ENCODE data around the gene ARMCX2. TPM values are rescaled to one million over a fixed set of nuclear protein-coding genes. Genes with fewer than 3 reads are reported as not detected.

The ARMCX2 gene
- total RNA-seq, 1 donor from 2014 or later = 116 TPM

DNA sequence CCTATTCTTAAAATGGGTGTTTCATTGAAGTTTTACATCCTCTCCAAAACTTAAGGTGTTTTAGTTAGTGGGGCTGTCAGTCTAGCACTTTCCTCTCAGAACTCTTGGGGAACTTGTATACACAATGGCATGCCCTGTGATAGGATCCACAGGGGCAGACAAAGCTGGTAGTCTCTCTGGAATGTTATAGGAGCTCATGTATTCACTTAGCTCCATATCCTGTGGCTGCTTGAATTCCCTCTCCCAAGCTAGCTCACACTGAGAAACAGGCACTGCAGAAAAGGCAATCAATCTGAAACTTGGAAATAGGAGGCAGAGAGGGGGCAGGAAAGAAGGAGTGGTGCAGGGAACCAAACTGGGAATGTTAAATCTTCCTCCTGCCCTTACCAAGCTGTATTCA lies 26.3 kb upstream of the ARMCX2 start:
- no peak overlapping the region for H3K4me3 Mint-ChIP-seq
- TF ChIP-seq, protein P1, sequence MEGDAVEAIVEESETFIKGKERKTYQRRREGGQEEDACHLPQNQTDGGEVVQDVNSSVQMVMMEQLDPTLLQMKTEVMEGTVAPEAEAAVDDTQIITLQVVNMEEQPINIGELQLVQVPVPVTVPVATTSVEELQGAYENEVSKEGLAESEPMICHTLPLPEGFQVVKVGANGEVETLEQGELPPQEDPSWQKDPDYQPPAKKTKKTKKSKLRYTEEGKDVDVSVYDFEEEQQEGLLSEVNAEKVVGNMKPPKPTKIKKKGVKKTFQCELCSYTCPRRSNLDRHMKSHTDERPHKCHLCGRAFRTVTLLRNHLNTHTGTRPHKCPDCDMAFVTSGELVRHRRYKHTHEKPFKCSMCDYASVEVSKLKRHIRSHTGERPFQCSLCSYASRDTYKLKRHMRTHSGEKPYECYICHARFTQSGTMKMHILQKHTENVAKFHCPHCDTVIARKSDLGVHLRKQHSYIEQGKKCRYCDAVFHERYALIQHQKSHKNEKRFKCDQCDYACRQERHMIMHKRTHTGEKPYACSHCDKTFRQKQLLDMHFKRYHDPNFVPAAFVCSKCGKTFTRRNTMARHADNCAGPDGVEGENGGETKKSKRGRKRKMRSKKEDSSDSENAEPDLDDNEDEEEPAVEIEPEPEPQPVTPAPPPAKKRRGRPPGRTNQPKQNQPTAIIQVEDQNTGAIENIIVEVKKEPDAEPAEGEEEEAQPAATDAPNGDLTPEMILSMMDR (IDR thresholded peaks at IDR 0.05; ENCODE audit: unreplicated experiment) = no peak
- peaks cover 8% of the 10 kb centered on the region for H3K4me1 Mint-ChIP-seq
- no peaks in the 10 kb centered on the region for H3K27me3 Mint-ChIP-seq (ENCODE audit: low read depth)
- no peaks in the 10 kb centered on the region for H3K36me3 Mint-ChIP-seq
- DNase-seq (ENCODE audit: low spot score in 2 of 2, unreplicated experiment in 2 of 2) = no peak
- H3K27ac Mint-ChIP-seq = no peak overlapping the region
- H3K9me3 Mint-ChIP-seq = peaks cover 26% of the 10 kb centered on the region

DNA sequence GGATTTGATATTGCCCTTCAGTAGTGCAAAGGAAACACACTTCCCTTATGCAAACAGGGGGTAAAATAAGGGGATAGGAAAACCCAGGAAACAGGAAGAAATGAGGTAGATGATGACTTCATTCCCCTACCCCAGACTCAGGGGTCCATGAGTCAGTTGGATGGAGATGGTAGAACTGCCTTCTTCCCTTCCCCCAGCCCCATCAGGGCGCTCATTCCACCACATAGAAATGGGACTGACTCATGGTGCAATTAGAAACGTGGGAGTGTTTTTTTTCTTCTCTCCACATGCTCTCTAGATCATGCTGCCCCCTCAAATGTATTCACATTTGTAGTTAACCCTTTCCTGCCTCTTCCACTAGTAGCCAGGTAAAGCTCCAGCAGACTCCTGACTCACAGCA lies 23.1 kb upstream of the ARMCX2 start:
- H3K9me3 Mint-ChIP-seq = peaks cover 40% of the 10 kb centered on the region
- H3K27me3 Mint-ChIP-seq (ENCODE audit: low read depth) = no peaks in the 10 kb centered on the region
- H3K36me3 Mint-ChIP-seq = no peaks in the 10 kb centered on the region
- H3K4me3 Mint-ChIP-seq = no peak overlapping the region
- H3K27ac Mint-ChIP-seq = no peak overlapping the region
- H3K4me1 Mint-ChIP-seq = peaks cover 8% of the 10 kb centered on the region
- DNase-seq (ENCODE audit: low spot score in 2 of 2, unreplicated experiment in 2 of 2) = no peak
- TF ChIP-seq, protein P1 (IDR thresholded peaks at IDR 0.05; ENCODE audit: unreplicated experiment) = no peak

GRCh38 chrX:101677028-101677427 lies 17.4 kb upstream of the ARMCX2 start:
- Mint-ChIP-seq H3K4me1 (no peaks in the 10 kb centered on the region), H3K27ac (no peak overlapping the region), H3K27me3 (ENCODE audit: low read depth) (no peaks in the 10 kb centered on the region), H3K36me3 (no peaks in the 10 kb centered on the region), H3K4me3 (no peak overlapping the region), H3K9me3 (peaks cover 26% of the 10 kb centered on the region)
- no peak for DNase-seq (ENCODE audit: low spot score in 2 of 2, unreplicated experiment in 2 of 2)
- TF ChIP-seq, protein P1 (IDR thresholded peaks at IDR 0.05; ENCODE audit: unreplicated experiment) = no peak

GRCh38 chrX:101676571-101676970 lies 16.9 kb upstream of the ARMCX2 start:
- Mint-ChIP-seq H3K9me3 (peaks cover 26% of the 10 kb centered on the region), H3K4me3 (no peak overlapping the region), H3K4me1 (no peaks in the 10 kb centered on the region), H3K36me3 (no peaks in the 10 kb centered on the region), H3K27ac (no peak overlapping the region), H3K27me3 (ENCODE audit: low read depth) (no peaks in the 10 kb centered on the region)
- DNase-seq (ENCODE audit: low spot score in 2 of 2, unreplicated experiment in 2 of 2) = no peak
- TF ChIP-seq, protein P1 (IDR thresholded peaks at IDR 0.05; ENCODE audit: unreplicated experiment) = no peak

DNA sequence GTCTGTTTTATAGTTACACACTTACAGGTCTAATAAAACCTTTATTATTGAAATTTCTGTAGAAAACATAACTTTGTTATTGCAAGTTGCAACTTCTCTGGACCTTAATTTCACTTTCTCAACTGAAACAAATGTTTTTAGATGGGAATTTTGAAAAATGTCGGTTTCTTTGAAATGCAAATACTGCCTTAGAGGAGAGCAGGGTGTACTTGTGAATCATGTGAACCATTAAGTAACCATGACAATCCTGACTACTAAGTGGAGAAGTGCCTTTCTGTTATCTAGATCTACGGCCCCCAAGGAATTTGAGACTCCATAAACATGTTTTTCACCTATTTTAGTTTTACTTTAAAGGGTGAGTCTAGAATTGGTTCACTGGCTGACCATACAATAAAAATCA lies 8.5 kb upstream of the ARMCX2 start:
- no peak for DNase-seq (ENCODE audit: low spot score in 2 of 2, unreplicated experiment in 2 of 2)
- H3K4me3 Mint-ChIP-seq = no peak overlapping the region
- H3K4me1 Mint-ChIP-seq = peaks cover 8% of the 10 kb centered on the region
- H3K36me3 Mint-ChIP-seq = no peaks in the 10 kb centered on the region
- peaks cover 13% of the 10 kb centered on the region for H3K9me3 Mint-ChIP-seq
- no peaks in the 10 kb centered on the region for H3K27me3 Mint-ChIP-seq (ENCODE audit: low read depth)
- peak overlapping the region; percentile 21 for H3K27ac Mint-ChIP-seq
- TF ChIP-seq, protein P1 (IDR thresholded peaks at IDR 0.05; ENCODE audit: unreplicated experiment) = no peak

Measured in mesothelial cell of epicardium (in vitro differentiated cells).